HG02870 (cell line): Measurements from ENCODE around the gene DUSP6.
"Not testable (repeated sequence)": the region's sequence is repeated elsewhere in the genome, so short reads cannot be mapped to it uniquely, and the experiment has no call there.

Source experiments
- ATAC-seq: cut with Tn5 transposase; IDR thresholded peaks from one replicate; pipeline ENCODE4 v1.9.1; 2021; ENCODE audit warnings: mild to moderate bottlenecking, moderate library complexity; ENCODE audit not compliant: unreplicated experiment

Gene DUSP6

GRCh38 chr12:89353188-89353822 is 1.0 kb upstream of the DUSP6 start:
- no peak for ATAC-seq

GRCh38 chr12:89352242-89352491 is 134 bp downstream of the DUSP6 start:
- ATAC-seq = no peak

- ATAC-seq = peak; percentile 20
These were observed 636 bp downstream of the DUSP6 start for GRCh38 chr12:89351489-89352241.

DNA sequence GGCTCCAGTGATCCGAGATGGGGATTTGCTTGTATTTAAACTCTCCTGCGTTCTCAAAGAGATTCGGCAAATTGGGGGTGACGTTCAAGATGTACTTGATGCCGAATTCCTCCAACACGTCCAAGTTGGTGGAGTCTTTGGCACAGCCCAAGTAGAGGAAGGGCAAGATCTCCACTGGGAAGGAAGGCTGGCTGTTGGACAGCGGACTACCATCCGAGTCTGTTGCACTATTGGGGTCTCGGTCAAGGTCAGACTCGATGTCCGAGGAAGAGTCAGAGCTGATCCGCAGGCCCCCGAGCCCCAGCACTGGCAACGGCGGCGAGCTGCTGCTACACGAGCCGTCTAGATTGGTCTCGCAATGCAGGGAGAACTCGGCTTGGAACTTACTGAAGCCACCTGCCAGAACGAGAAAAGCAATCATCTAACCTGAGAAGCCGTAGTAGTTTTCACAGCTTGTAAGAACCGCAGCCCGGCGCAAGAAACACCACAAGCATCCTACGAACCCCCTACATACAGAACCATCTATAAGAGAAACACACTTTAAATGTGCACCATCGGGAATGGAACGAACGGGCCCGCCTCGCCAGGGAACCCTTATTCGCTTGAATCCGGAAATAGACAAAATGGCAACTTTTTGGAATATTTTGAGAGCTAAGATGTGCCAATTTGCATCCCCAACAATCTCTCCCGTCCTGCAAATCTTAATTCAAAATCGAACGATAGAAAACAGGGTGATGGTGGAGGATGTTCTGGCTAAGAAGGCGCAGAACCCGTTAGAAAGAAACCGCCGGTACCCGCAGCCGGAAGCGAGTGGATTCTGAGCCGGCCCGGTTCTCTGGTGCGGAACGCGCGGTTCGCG is 1.4 kb downstream of the DUSP6 start:
- no peak for ATAC-seq

DNA sequence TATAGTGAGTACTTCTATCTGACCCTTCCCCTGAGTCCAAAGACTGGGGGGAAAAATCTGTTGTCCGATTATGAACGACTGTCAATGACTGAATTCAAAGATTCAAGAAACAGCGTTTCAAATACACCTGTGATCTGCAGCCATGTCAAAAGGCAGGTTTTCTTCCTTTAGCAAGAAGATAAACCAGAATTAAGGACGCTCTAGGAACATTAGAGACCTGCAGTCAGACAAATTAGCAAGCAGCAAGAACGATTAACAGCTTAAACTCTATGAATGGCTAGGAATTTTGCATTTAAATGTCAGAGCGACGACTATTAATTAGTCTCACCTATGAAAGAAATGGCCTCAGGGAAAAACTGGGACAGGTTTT is 2.1 kb downstream of the DUSP6 start:
- ATAC-seq = no peak

DNA sequence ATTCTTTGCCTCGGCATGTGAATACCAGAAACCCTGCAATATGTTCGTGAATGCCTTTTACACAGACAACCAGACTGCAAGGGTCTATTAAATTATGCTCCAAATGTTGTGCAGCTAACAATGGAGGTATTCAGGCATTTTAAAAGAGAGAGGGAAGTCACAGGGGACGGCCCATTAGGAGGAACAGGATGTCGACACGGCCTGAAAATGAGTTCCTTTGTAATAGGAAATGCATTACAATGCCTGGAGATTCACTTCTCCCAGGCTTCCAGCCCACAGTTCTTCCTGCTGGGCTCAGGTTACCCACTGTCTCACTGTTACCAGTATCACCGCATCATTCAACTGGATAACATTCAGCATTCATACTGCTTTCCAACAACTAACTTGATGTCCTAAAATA is 2.5 kb downstream of the DUSP6 start:
- ATAC-seq = no peak

GRCh38 chr12:89348894-89349699 is 3.2 kb downstream of the DUSP6 start:
- ATAC-seq = no peak

DNA sequence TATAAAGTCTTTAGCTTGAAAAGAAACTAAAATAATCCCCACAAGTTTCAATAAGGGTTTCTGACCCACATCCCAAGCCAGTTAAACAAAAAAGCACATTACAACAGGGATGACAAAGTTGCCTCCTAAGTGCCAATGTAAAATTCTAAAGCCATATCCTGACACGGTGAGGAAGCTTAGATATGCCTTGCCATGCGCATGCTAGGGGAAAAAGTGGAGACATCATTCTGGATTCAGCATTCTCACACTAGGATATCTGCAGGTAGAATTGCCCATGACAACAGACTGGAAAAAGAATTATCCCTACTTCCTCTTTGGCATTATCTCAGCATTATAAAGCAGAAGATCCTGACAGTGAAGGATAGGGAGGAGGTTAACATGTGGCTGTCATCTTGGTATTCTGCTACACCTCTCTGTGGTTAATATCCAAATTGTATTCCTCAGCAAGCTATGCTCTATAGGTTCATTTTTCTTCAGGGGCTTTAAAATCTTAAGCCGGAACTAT is 4.9 kb downstream of the DUSP6 start:
- ATAC-seq = no peak

DNA sequence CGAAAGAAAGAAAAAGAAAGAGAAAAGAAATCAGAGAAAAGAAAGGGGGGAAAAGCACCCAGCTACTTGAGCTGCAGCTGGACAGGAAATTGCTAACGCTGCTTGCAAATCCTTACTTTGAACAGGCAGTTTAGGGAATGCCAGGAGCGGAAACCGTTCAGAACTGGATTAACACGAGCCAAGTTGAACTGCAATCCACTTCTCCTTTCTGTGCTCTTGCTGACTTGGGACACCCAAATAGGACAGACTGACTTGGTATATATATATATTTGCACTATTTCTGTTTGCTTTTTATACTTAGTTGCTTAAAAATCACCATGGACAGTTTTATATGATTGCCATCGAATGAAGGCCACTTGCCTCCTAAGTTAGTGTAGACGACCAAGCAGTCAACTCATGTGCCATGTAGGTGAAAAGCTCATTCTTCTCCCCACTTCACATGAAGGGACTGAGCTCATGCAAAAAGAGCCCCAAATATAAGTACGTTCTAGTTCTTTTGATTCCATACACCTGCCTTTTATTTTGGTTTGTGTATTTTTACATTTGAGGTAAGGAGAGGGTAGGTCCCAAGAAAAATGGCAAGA is 5.5 kb downstream of the DUSP6 start:
- ATAC-seq = peak; percentile 3

DNA sequence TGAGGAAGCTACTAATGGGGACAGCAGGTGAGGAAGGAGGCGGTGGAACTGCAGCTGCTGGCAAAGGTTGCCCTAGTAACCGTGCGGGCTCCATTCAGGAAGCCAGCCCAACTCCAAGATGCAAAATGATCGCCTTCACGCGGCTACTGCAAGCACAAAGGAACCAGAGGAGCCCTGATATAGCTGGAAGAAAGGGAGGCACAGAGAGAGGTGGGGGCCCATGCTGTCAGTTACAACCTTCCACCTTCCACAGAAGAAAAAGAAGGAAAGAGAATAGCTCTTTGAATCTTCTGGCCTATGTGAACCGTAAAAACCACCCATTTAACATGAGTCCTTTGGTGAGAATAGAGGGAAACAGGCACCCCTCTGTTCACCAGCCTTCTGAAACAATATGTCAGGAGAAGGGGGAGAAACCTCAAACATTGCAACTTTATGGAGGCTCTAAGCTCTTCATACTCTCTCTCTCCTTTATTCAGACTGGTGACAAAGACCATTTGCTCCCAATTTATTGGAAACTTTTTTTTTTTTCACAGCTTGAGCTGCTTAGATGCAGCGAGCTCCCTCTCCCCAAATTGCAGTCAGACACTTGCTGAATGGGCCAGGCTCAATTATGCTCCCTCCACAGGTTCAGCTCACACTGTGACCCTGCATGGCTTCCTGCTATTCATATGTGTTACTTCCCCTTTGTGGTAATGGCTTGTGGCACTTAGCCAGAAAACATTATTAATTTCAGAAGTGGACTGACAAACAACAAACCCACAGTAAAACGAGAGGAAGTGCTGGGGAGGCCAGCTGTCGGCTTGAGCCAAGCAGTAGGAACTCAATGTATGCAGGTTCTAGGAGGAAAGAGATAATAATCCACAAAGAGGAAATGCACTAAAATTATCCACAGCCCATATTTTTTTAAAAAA is 6.2 kb downstream of the DUSP6 start:
- ATAC-seq = peak; percentile 98

DNA sequence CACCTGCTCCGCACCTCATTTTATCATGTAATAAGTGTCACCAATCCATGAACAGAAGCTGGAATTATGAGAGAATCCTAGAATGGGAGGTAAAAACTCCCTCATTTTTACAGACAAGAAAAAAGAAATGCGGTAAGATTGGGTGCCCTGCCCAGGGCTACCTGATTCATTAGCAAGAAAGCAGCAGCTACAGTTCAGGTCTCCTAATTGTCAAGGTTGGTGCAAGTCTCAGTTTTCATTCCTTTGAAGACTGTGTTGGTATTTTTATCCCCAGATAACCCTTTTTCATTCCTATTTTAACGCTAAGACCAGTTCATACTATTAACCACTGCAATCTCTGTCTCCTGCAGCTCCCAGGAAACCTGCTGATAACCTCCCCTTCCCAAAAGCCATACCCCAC is 6.9 kb downstream of the DUSP6 start:
- no peak for ATAC-seq

DNA sequence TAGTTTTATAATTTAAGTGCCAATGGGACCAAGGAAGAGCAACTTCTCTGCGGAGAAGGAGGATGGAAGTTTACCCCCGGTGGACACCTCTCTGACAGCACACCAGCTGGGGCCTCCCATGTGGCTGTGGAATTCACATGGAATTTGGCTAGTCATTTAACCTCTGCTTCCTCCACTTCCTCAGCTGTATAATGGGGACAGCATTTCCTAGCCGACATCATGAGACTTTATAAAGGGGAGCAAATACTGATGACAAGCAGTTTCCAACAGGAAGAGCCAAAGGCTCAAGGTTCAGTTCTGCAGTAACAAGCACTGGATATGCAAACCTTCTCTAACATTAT is 7.5 kb downstream of the DUSP6 start:
- no peak for ATAC-seq

DNA sequence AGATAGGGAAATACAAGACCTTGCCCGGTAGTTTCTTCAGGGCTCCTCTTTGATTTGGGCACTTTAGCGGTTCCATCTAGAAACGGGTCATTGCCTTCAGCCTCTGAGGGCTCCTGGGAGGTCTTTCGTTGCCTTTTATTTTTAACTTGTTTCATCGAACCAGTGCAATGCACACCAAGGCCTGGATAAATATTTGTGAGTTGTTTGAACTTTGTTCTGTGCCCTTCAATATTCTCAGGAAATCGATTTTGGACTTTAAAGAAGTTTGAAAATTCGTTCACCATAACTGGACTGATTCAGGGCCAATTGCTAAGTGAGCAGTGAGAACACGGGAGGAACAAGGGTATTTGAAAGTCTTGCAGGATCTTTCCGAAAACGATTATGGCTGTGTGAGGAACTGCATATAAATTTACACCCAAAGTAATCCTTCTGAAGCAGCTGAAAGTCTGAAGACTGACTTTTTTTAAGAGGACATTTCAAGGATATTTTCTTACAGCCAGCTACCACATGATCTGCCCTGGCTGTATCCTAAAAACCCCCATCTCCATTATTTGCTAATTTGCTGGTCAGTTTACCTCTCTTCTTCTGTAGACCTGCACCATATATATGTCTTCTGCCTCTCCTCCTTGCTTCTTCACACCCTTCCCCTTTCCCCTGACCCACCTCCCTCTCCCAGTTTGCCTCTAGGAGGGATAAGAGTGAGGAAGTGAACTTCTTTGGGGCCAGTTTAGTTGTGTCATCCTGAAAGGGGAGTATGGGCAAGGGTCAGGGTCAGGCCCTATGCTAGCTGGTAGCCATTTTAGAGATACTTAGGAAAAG is 8.0 kb downstream of the DUSP6 start:
- ATAC-seq = no peak

- ATAC-seq = no peak
These were observed 9.2 kb downstream of the DUSP6 start for GRCh38 chr12:89343127-89343526.

- ATAC-seq = no peak
These were observed 11.4 kb downstream of the DUSP6 start for GRCh38 chr12:89340861-89341260.

GRCh38 chr12:89339526-89339925 is 12.8 kb downstream of the DUSP6 start:
- ATAC-seq = no peak

GRCh38 chr12:89337136-89337535 is 15.2 kb downstream of the DUSP6 start:
- ATAC-seq = not testable (repeated sequence)

DNA sequence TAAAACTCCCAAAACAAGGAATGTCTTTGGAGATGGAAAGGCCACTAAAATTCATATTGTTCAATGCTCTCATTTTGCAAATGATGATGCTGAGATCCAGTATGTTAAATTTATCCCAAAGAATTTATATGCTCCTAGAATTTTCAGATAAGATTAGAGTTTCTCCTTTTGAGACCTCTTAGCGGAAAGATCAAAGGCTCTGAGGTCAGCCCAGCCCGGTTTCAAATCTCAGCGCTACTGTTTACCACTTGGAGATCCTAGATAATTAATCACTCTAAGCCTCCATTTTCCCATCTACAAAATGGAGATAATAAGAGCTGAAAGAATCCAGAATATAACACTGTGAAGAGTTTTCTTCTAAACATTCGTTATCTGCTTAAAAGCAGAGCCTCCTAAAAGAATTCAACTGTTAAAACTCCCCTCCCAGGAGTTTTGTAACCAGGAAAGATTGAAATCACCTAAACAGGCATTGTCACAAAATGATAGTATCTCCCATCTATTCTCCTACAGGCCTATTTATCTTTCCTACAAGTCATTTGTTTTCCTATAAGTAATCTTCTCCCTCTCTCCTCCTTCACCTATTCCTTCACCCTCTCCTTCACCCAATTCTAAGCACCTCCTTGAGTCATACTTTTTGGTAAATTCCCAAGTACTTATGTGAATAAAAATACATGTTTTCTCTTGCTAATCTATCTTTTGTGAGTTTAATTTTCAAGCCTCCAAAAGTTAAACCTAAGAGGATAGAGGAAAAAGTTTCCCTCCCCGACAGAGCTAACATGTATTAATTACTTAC is 16.7 kb downstream of the DUSP6 start:
- no peak for ATAC-seq
